ENCODE measurements around the gene ERN1. TPM values are rescaled to one million over a fixed set of nuclear protein-coding genes. Genes with fewer than 3 reads are reported as not detected.

The ERN1 gene
- total RNA-seq, 4 donors from 2014 or later: 9.7 to 27.5 (median 13.8) TPM

DNA sequence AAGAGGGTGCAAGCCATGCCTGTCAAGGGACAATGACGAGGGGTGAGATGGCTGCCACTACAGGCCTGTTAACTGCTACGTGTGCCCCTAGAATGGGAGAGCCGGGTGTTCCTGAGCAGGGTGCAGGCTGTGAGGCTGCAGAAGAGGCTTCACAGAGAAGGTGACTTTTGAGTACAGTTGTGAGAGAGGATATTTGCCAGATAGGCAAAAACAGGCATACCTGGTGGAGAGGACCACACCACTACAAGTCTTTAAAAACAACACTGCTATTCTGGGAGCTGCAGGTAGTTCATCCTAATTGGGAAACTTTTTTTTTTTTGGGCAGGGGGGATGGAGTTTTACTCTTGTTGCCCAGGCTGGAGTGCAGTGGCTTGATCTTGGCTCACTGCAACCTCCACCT is 58.8 kb downstream of the ERN1 start:
- in situ Hi-C loops (cut with MboI; ENCODE audit: low sequenced_read_pairs in 4 of 4): loop anchor here in 1 of 4 donors (25.0 kb wide), 1 partner anchor 216 kb away; no protein-coding TSS in a partner anchor

GRCh38 chr17:64070213-64070612 is 59.7 kb downstream of the ERN1 start:
- no peak overlapping the region for H3K4me3 ChIP-seq
- ATAC-seq (no peak), DNase-seq (no peak)
- no peaks in the 10 kb centered on the region for H3K27me3 ChIP-seq
- H3K36me3 ChIP-seq: peaks cover 5 to 53% of the 10 kb centered on the region in 2 donors
- no peak overlapping the region for H3K27ac ChIP-seq
- H3K4me1 ChIP-seq: peaks cover 0 to 3% of the 10 kb centered on the region in 2 donors
- TF ChIP-seq POLR2A (IDR thresholded peaks at IDR 0.05) (no peak), CTCF (IDR thresholded peaks at IDR 0.05 in 4 of 5, conservative IDR thresholded peaks at IDR 0.05 in 1 of 5) (no peak)
- in situ Hi-C loops (cut with MboI; ENCODE audit: low sequenced_read_pairs in 4 of 4) (loop anchor here in 1 of 4 donors (25.0 kb wide), 1 partner anchor 217 kb away; no protein-coding TSS in a partner anchor), intact Hi-C loops (cut with DNase I; ENCODE audit: low total_unique reads) (no loop called here)
- peaks cover 0 to 5% (median 3%) of the 10 kb centered on the region in 3 donors for H3K9me3 ChIP-seq

More for the DNA sequence above, 58.8 kb downstream of the ERN1 start:
- TF ChIP-seq CTCF (IDR thresholded peaks at IDR 0.05 in 4 of 5, conservative IDR thresholded peaks at IDR 0.05 in 1 of 5) (no peak), POLR2A (IDR thresholded peaks at IDR 0.05) (no peak)
- ATAC-seq: no peak
- Histone ChIP-seq H3K27ac (no peak overlapping the region), H3K4me3 (no peak overlapping the region), H3K4me1 (peaks cover 0 to 3% of the 10 kb centered on the region in 2 donors), H3K9me3 (peaks cover 0 to 5% (median 3%) of the 10 kb centered on the region in 3 donors), H3K27me3 (no peaks in the 10 kb centered on the region), H3K36me3 (peaks cover 5 to 52% of the 10 kb centered on the region in 2 donors)
- no peak for DNase-seq
- intact Hi-C loops (cut with DNase I; ENCODE audit: low total_unique reads): no loop called here

DNA sequence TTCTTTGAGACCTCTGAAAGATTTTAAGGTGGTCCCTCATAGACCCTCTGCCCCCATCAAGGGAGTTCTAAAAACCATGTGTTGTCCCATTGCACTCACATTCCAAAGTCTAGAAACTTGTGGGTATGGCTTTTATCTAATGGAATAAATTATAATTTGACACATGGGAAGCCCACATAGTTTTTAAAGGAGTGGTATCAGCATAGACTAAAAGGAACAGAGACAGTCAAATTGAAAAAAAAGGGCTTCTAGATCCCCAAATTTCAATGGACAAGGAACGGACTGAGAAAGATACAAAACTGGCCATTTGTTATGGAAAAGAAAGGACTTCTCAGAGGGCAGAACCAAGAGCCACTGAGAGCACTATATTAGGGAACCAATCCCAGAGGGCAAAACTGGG is 60.8 kb downstream of the ERN1 start:
- Histone ChIP-seq H3K36me3 (peaks cover 5 to 59% of the 10 kb centered on the region in 2 donors), H3K4me1 (no peaks in the 10 kb centered on the region), H3K27ac (no peak overlapping the region), H3K4me3 (no peak overlapping the region), H3K27me3 (no peaks in the 10 kb centered on the region), H3K9me3 (peaks cover 0 to 5% (median 3%) of the 10 kb centered on the region in 3 donors)
- TF ChIP-seq CTCF (IDR thresholded peaks at IDR 0.05 in 4 of 5, conservative IDR thresholded peaks at IDR 0.05 in 1 of 5) (no peak), POLR2A (IDR thresholded peaks at IDR 0.05) (no peak)
- DNase-seq: no peak
- intact Hi-C loops (cut with DNase I; ENCODE audit: low total_unique reads) (no loop called here), in situ Hi-C loops (cut with MboI; ENCODE audit: low sequenced_read_pairs in 4 of 4) (loop anchor here in 1 of 4 donors (25.0 kb wide), 1 partner anchor 218 kb away; no protein-coding TSS in a partner anchor)
- ATAC-seq: no peak

DNA sequence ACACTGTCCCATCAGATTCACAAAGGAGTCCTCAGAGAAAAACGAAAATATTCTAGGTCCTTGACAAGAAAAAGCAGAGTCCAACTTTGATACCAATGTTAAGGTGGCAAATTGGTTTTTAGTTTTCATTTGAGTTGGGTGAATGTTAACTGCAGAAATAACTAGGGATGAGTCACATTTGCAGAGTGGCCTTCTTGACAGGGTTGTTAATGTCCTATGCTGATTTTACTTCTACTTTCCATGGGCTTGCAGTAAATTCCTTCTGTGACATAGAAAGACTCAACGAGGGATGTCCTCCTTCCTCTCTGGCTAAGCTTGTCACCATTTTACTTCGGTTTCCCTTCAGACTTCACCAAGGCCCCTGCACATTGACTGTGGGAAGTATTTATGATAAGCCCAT is 62.3 kb downstream of the ERN1 start:
- in situ Hi-C loops (cut with MboI; ENCODE audit: low sequenced_read_pairs in 4 of 4) (loop anchor here in 1 of 4 donors (25.0 kb wide), 1 partner anchor 220 kb away; no protein-coding TSS in a partner anchor), intact Hi-C loops (cut with DNase I; ENCODE audit: low total_unique reads) (no loop called here)
- Histone ChIP-seq H3K9me3 (peaks cover 0 to 5% (median 3%) of the 10 kb centered on the region in 3 donors), H3K27me3 (no peaks in the 10 kb centered on the region), H3K27ac (no peak overlapping the region), H3K4me3 (no peak overlapping the region), H3K36me3 (peaks cover 5 to 54% of the 10 kb centered on the region in 2 donors), H3K4me1 (no peaks in the 10 kb centered on the region)
- TF ChIP-seq POLR2A (IDR thresholded peaks at IDR 0.05): no peak
- TF ChIP-seq CTCF (IDR thresholded peaks at IDR 0.05 in 4 of 5, conservative IDR thresholded peaks at IDR 0.05 in 1 of 5): no peak
- no peak for ATAC-seq
- no peak for DNase-seq

Measured in gastrocnemius medialis (tissue), 4 donors.